Testis (tissue), 2 donors: ENCODE results near the gene MBD3L4.
"Not testable (repeated sequence)": the region's sequence is repeated elsewhere in the genome, so short reads cannot be mapped to it uniquely, and the experiment has no call there.

ENCODE experiments used
- POLR2A ChIP-seq: fragments of 450-650 bp; IDR thresholded peaks from one replicate; pipeline ENCODE4 v1.6.1; 2017; ENCODE audit warnings: antibody characterized with exemption, mild to moderate bottlenecking, moderate library complexity
- TF ChIP-seq, protein P1 (sequence below), 3 experiments: fragments of 450-650 bp in 2 of 3; fragments of 200-600 bp in 1 of 3; sonication (generic) in 1 of 3; IDR thresholded peaks; one replicate each; pipeline ENCODE4 v1.5.1; 2016 to 2019; ENCODE audit warnings: antibody characterized with exemption in 3 of 3, mild to moderate bottlenecking in 2 of 3, moderate library complexity in 1 of 3

DNA sequence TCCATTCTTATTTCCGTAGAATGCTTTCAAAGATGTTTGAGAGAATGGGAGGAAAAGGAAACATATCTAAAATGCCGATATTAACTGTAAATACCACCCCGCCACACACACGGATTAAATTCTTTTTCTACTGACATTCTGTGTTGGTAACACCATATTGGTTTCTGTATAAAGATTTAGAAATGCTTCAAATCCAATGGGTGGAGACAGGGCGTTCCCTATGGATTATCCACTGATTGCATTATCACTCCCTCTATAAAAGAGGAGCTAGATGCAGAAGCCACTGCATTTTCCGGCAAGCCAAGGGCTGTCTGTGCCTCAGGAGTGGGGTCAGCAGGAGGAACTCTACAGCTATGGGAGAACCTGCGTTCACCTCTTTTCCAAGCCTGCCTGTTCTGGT lies 9.0 kb upstream of the MBD3L4 start, which contains the start of gene MBD3L2:
- TF ChIP-seq, protein P1, sequence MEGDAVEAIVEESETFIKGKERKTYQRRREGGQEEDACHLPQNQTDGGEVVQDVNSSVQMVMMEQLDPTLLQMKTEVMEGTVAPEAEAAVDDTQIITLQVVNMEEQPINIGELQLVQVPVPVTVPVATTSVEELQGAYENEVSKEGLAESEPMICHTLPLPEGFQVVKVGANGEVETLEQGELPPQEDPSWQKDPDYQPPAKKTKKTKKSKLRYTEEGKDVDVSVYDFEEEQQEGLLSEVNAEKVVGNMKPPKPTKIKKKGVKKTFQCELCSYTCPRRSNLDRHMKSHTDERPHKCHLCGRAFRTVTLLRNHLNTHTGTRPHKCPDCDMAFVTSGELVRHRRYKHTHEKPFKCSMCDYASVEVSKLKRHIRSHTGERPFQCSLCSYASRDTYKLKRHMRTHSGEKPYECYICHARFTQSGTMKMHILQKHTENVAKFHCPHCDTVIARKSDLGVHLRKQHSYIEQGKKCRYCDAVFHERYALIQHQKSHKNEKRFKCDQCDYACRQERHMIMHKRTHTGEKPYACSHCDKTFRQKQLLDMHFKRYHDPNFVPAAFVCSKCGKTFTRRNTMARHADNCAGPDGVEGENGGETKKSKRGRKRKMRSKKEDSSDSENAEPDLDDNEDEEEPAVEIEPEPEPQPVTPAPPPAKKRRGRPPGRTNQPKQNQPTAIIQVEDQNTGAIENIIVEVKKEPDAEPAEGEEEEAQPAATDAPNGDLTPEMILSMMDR (IDR thresholded peaks at IDR 0.05), result not testable (repeated sequence)
- TF ChIP-seq POLR2A, result not testable (repeated sequence)
